Neural progenitor cell (in vitro differentiated cells): ENCODE data around the gene MORN5. TPM values are rescaled to one million over a fixed set of nuclear protein-coding genes. Genes with fewer than 3 reads are reported as not detected.
A peak's percentile ranks its signal among the peaks of the same experiment; 100 is the strongest.

Experiments used
- DNase-seq: peaks from one replicate; pipeline ENCODE4 v3.0.0-alpha.2; 2016; ENCODE audit warnings: low spot score
- H2AFZ ChIP-seq: fragments of 200-600 bp; sonication (generic); replicated peaks from 2 replicates; pipeline ENCODE4 v1.6.1; 2016; ENCODE audit warnings: antibody characterized with exemption
- H3F3A ChIP-seq: fragments of 200-600 bp; sonication (generic); 2 replicates; pipeline ENCODE4 v1.6.1; 2016; ENCODE audit warnings: antibody characterized with exemption, low read depth
- H3K27ac ChIP-seq: fragments of 200-600 bp; sonication (generic); 2 replicates; pipeline ENCODE4 v1.5.1; 2016; ENCODE audit warnings: mild to moderate bottlenecking
- H3K27me3 ChIP-seq: fragments of 200-600 bp; sonication (generic); 2 replicates; pipeline ENCODE4 v1.6.1; 2016; ENCODE audit warnings: mild to moderate bottlenecking, moderate library complexity
- H3K36me3 ChIP-seq: fragments of 200-600 bp; sonication (generic); 2 replicates; pipeline ENCODE4 v1.5.1; 2016
- H3K4me1 ChIP-seq: fragments of 200-600 bp; sonication (generic); 2 replicates; pipeline ENCODE4 v1.6.1; 2016; ENCODE audit warnings: mixed run types
- H3K4me2 ChIP-seq: fragments of 200-600 bp; sonication (generic); 2 replicates; pipeline ENCODE4 v1.6.1; 2016
- H3K4me3 ChIP-seq: fragments of 200-600 bp; sonication (generic); 2 replicates; pipeline ENCODE4 v1.5.1; 2016
- H3K79me2 ChIP-seq: fragments of 200-600 bp; sonication (generic); 2 replicates; pipeline ENCODE4 v1.6.1; 2016; ENCODE audit warnings: low read depth
- H3K9ac ChIP-seq: fragments of 200-600 bp; sonication (generic); 2 replicates; pipeline ENCODE4 v1.6.1; 2016
- H3K9me3 ChIP-seq: fragments of 200-600 bp; sonication (generic); 2 replicates; pipeline ENCODE4 v1.5.1; 2016; ENCODE audit warnings: low read depth
- H4K20me1 ChIP-seq: fragments of 200-600 bp; sonication (generic); 2 replicates; pipeline ENCODE4 v1.6.1; 2016; ENCODE audit warnings: low read depth
- H3K27ac Mint-ChIP-seq: 3 replicates; pipeline ENCODE4 v1.8.0; 2021; ENCODE audit warnings: mixed read lengths
- H3K27me3 Mint-ChIP-seq: 2 replicates; pipeline ENCODE4 v1.8.0; 2022; ENCODE audit warnings: low read depth, mild to moderate bottlenecking, inconsistent platforms, moderate library complexity, mixed read lengths; ENCODE audit not compliant: insufficient read depth
- H3K36me3 Mint-ChIP-seq: 3 replicates; pipeline ENCODE4 v1.8.0; 2021; ENCODE audit warnings: mixed read lengths
- H3K4me1 Mint-ChIP-seq: 3 replicates; pipeline ENCODE4 v1.8.0; 2021; ENCODE audit warnings: mixed read lengths
- H3K4me3 Mint-ChIP-seq: 3 replicates; pipeline ENCODE4 v1.8.0; 2021; ENCODE audit warnings: mild to moderate bottlenecking, moderate library complexity, mixed read lengths
- H3K9me3 Mint-ChIP-seq: 3 replicates; pipeline ENCODE4 v1.8.0; 2020; ENCODE audit warnings: mixed read lengths
- CTCF ChIP-seq: fragments of 200-600 bp; sonication (generic); IDR thresholded peaks from 2 replicates; pipeline ENCODE4 v1.5.1; 2017; ENCODE audit warnings: antibody characterized with exemption, mild to moderate bottlenecking
- EZH2 ChIP-seq: fragments of 200-600 bp; sonication (generic); IDR thresholded peaks from 2 replicates; pipeline ENCODE4 v1.6.1; 2017; ENCODE audit warnings: antibody characterized with exemption, mild to moderate bottlenecking, moderate library complexity
- EZH2phosphoT487 ChIP-seq: fragments of 200-600 bp; sonication (generic); IDR thresholded peaks from 2 replicates; pipeline ENCODE4 v1.6.1; 2017; ENCODE audit warnings: antibody characterized with exemption
- total RNA-seq: library from RNA; depleted of rRNA; stranded (reverse); fragments of >200 nt; gene quantifications from 2 replicates; pipeline ENCODE4 v1.2.3, GENCODE V29; 2015; ENCODE audit warnings: low replicate concordance

The MORN5 gene
- total RNA-seq, 1 donor from 2014 or later = 3.7 TPM

- Histone ChIP-seq H3K36me3 (no peaks in the 10 kb centered on the region), H3K27me3 (peaks cover 74% of the 10 kb centered on the region), H3K27ac (no peak overlapping the region), H3F3A (no peaks in the 10 kb centered on the region), H2AFZ (peak overlapping the region; percentile 68), H4K20me1 (peaks cover 6% of the 10 kb centered on the region), H3K4me2 (peak overlapping the region; percentile 90), H3K9ac (no peak overlapping the region), H3K4me1 (peaks cover 10% of the 10 kb centered on the region), H3K4me3 (peak overlapping the region; percentile 44), H3K79me2 (no peaks in the 10 kb centered on the region), H3K9me3 (no peaks in the 10 kb centered on the region)
- H3K9me3 Mint-ChIP-seq = no peaks in the 10 kb centered on the region
- no peaks in the 10 kb centered on the region for H3K36me3 Mint-ChIP-seq
- no peak overlapping the region for H3K27ac Mint-ChIP-seq
- peak overlapping the region; percentile 79 for H3K4me3 Mint-ChIP-seq
- DNase-seq = no peak
- peaks cover 42% of the 10 kb centered on the region for H3K27me3 Mint-ChIP-seq
- H3K4me1 Mint-ChIP-seq = peaks cover 14% of the 10 kb centered on the region
- TF ChIP-seq CTCF = no peak
- TF ChIP-seq EZH2phosphoT487 = no peak
- no peak for TF ChIP-seq EZH2
Measured at GRCh38 chr9:122125509-122126330, 34.0 kb upstream of the MORN5 start.

- Histone ChIP-seq H3K79me2 (no peaks in the 10 kb centered on the region), H3K27ac (no peak overlapping the region), H2AFZ (peak overlapping the region; percentile 68), H3K9ac (no peak overlapping the region), H3K4me2 (peak overlapping the region; percentile 90), H3K36me3 (no peaks in the 10 kb centered on the region), H3K9me3 (no peaks in the 10 kb centered on the region), H3F3A (no peaks in the 10 kb centered on the region), H3K4me1 (peaks cover 14% of the 10 kb centered on the region), H4K20me1 (peaks cover 11% of the 10 kb centered on the region), H3K27me3 (peaks cover 83% of the 10 kb centered on the region), H3K4me3 (peak overlapping the region; percentile 44)
- TF ChIP-seq EZH2 (peak; percentile 92), EZH2phosphoT487 (peak; percentile 60), CTCF (peak; percentile 22)
- H3K4me1 Mint-ChIP-seq = peaks cover 23% of the 10 kb centered on the region
- H3K27ac Mint-ChIP-seq = no peak overlapping the region
- H3K36me3 Mint-ChIP-seq = no peaks in the 10 kb centered on the region
- peaks cover 47% of the 10 kb centered on the region for H3K27me3 Mint-ChIP-seq
- H3K9me3 Mint-ChIP-seq = no peaks in the 10 kb centered on the region
- peak; percentile 69 for DNase-seq
- H3K4me3 Mint-ChIP-seq = peak overlapping the region; percentile 79
Measured at GRCh38 chr9:122126331-122127261, 33.1 kb upstream of the MORN5 start.

- peaks cover 19% of the 10 kb centered on the region for H3K4me1 ChIP-seq
- no peak for TF ChIP-seq EZH2
- no peak for TF ChIP-seq CTCF
- no peak for TF ChIP-seq EZH2phosphoT487
- no peak overlapping the region for H3K4me2 ChIP-seq
- Mint-ChIP-seq H3K27me3 (peaks cover 51% of the 10 kb centered on the region), H3K4me1 (peaks cover 29% of the 10 kb centered on the region), H3K4me3 (peak overlapping the region; percentile 33), H3K27ac (no peak overlapping the region), H3K9me3 (no peaks in the 10 kb centered on the region), H3K36me3 (no peaks in the 10 kb centered on the region)
- no peak overlapping the region for H3K9ac ChIP-seq
- no peaks in the 10 kb centered on the region for H3K36me3 ChIP-seq
- no peaks in the 10 kb centered on the region for H3K9me3 ChIP-seq
- H4K20me1 ChIP-seq = peaks cover 16% of the 10 kb centered on the region
- no peaks in the 10 kb centered on the region for H3F3A ChIP-seq
- no peak overlapping the region for H3K27ac ChIP-seq
- no peak overlapping the region for H3K4me3 ChIP-seq
- H3K79me2 ChIP-seq = no peaks in the 10 kb centered on the region
- H2AFZ ChIP-seq = no peak overlapping the region
- no peak for DNase-seq
- peaks cover 91% of the 10 kb centered on the region for H3K27me3 ChIP-seq
Measured at GRCh38 chr9:122127396-122127798, 32.3 kb upstream of the MORN5 start.
